HG02571 (cell line): ENCODE results near the gene HDHD2.
A peak's percentile ranks its signal among the peaks of the same experiment; 100 is the strongest.

ENCODE experiments used
- ATAC-seq: cut with Tn5 transposase; IDR thresholded peaks from one replicate; pipeline ENCODE4 v1.9.1; 2021; ENCODE audit warnings: mild to moderate bottlenecking, moderate library complexity; ENCODE audit not compliant: unreplicated experiment

Gene HDHD2

DNA sequence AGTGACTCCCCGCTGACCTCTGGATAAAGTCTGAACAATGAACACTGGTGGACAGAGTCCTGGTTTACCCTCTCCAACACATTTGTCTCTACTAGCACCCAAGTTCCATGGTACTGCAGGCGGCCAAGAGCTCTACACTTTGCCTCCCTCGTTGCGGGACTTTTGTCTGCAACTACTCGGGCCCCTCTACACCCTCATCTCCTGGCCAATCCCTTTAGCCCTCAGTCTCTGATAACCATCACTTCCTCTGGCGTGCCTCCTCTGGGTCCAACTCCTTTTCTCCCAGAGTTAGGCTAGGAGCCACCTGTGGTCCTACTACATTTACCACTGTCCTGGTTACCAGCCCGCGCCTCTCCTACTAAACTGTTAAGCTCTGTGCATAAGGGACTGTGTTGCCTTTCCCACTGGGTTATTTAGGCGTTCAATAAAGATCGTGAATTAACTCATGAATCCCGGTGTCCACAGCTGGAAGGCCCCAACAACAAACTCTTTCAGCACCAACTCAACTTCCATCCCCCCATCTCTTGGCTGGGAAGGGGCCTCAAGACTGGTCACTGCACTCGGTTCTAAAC lies 757 bp downstream of the HDHD2 start:
- no peak for ATAC-seq

DNA sequence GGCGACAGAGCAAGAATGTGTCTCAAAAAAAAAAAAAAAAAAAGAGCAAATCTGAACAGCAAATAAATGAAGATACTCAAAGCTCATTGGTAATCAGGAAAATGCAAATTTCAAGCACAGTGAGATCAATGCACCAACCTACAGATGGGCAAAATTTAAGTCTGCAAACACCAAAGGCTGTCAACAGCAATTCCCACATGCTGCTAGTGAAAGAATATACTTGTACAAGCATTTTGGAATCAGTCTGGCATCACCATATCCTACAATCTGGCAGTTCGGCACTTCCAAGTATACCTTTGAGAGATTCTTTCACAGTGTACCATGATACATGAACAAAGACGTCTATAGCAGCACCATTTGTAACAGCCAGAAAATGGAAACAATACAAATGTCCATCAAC lies 4.1 kb downstream of the HDHD2 start:
- ATAC-seq = no peak

DNA sequence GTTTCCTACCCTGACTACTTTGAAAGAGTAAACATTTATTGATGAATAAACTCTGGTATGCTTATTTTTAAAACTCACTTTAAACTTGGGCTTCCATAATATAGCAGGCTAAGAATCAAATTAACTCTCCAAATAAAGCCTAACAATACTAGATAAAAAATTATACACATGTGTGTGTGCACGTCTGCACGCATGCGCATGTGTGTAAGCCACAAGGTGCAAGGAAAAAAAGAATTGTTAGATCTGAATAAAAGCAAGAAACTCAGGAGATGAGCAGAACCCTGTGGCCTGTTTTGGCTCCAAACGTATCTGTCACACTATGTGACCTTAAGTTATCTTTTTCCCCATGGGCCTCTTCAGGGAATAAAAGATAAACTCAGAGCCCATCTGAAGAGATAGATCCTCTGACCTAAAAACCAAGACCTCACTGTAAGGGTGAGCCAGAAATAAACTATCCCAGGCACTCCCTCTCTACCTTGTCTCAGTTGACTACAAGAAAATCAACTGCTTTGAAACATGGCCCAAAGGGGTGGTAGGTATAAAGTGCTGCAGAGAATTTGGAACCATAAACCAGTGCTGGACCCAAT lies 6.3 kb downstream of the HDHD2 start:
- no peak for ATAC-seq

DNA sequence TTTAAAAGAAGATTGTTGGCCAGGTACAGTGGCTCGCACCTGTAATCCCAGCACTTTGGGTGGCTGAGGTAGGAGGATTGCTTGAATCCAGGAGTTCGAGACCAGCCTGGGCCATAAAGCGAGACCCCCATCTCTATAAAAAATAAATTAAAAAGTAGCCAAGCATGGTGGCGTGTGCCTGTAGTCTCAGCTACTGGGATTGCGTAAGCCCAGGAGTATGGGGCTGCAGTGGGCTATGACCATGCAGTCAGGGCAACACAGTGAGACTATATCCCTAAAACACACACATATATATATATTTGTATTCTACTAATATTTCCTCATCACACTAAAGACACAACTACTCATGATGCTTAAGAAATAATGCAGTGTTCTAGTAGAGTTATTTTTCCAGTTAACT lies 7.1 kb downstream of the HDHD2 start:
- ATAC-seq = no peak

DNA sequence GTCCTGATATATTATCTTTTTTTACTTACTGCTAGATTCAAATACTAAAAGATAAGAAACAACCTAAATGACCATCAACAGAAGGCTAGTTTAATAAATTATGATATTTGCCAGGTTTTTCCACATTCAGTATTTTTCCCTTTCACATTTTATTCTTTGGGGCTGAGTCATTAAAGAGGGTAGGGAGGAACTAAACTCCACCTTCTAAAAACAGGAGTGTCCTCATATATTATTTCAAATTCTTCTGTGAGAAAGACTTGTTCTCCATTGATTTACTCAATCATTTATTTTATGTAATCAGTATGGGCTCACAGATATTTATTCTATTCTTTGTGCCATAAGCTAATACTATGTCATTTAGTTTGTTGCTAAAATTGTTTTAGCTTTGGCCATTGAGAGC lies 9.0 kb downstream of the HDHD2 start:
- ATAC-seq = no peak

DNA sequence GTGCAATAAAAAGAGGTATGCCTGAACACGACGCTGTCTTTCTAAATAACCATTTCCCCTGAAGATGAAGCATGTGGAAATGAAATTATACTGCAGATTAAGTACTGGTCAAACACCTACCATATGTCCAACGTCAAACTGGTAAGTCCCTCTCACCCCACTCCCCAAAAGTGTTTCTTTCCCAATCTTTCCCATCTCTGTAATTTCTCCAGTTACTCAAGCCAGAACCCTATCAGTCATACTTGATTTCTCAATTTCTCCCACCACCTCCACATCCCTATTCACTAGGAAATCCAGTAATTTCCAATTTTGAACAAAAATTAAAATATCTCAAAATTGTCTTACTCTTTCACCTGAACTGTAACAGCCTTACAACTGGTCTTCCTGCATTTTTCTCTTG lies 29.2 kb downstream of the HDHD2 start:
- ATAC-seq = no peak

DNA sequence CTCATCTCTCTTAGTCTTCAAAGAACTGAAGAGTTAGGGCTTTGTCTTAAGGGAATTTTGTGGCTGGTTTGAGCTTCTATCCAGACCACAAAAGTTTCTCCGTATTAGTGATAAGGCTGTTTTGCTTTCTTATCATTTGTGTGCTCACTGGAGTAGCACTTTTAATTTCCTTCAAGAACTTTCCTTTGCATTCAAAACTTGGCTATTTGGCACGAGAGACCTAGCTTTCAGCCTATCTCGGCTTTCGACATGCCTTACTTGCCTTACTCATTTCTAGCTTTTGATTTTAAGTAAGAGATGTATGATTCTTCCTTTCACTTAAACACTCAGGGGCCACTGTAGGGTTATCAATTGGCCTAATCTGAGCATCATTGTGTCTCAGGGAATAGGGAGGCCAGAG lies 29.9 kb downstream of the HDHD2 start:
- ATAC-seq = peak; percentile 89

DNA sequence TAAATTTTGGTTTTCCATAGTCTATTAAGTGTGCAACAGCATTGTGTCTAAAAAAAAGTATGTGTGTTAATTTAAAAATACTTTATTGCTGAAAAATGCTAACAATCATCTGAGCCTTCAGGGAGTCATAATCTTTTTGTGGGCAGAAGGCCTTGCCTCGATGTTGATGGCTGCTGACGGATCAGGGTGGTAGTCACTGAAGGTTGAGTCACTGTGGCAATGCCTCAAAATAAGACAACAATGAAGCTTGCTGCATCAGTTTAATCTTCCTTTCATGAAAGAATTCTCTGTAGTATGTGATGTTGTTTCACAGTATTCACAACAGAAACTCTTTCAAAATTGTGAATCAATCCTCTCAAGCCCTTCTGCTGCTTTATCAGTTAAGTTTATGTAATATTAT lies 31.3 kb downstream of the HDHD2 start:
- ATAC-seq = no peak

DNA sequence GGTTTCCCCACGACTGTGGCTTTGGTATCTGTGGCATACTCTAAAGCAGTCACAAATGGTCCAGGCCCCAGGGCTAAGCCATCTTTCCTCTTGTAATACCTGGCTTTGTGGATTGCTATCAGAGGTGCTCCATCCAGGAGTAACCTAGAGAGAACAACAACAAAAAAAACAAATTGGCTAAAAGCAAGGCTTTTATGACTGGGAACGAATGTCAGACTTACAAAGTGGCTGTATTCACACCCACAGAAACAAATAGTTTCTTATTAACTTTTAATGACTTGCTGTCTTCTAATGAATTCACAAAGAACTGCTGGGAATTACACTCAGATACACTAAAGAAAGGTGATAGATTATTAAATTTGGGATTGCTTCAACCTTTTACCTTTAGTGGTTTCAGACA lies 35.1 kb downstream of the HDHD2 start:
- ATAC-seq = no peak

DNA sequence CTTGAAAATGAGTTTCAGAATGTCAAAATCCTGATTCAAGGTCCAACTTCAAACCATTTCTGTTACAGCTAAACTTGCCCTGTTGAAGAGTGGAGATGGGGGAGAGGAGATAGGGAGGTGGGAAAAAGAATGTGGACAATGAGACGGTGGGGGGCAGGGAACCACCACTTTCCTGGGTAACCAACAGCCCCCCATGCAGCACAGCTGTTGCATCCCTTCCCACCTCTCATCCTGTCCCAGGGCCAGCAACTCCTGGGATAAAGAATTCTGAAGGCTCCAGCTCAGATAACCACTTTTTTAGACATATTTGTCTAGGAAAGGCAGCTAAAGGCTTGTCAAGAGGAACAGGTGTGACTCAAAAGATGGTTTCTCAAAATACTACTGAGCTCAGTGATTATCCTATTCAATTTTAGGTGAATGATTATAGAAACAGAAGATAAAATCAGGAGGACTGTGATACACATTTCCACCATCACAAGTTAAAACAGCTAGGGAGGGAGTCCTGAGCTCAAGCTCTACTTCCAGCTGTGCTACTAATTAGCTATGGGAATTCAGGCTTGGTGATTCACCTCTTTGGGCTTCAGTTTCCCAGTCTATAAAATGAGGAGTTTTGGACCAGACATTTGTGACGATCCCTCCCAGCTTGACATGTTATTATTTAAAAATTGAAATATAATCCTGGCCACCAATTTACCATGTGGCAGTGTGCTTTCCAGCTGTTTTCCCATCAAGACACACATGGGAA lies 36.3 kb downstream of the HDHD2 start:
- no peak for ATAC-seq

DNA sequence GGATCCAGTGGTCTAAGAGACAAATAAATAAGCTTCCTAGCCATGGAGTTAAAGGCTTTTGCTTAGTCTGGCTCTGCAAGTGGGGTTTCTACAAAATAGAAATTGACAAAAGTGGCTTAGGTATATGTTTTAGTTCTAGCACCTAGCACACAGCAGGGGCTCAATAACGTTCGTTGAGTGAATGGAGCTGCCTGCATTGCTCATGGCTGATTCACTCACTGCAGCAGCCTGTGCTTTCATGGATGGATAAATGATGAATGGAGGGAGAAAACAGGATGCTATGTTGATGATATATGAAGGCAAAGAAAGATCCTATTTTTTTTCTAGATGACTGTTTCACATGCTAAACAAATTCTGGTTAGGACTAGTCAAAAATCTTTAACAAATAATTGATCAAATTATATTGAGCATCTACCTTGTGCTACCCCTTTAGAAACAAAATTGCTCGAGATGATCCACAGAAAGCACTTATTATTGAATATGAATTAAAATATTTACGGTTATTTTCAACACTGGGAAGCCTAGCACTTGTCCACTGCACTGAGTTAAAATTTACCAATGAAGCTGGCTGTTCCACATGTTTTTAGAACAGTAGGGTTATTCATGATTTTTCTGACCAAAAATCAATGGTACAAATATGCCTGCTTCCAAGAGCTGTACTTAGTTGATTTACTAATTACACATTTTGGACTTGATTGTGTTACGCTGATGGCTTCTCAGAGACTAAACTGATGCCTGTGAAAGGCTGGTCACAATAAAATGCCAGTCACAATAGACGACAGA lies 39.6 kb downstream of the HDHD2 start:
- no peak for ATAC-seq

DNA sequence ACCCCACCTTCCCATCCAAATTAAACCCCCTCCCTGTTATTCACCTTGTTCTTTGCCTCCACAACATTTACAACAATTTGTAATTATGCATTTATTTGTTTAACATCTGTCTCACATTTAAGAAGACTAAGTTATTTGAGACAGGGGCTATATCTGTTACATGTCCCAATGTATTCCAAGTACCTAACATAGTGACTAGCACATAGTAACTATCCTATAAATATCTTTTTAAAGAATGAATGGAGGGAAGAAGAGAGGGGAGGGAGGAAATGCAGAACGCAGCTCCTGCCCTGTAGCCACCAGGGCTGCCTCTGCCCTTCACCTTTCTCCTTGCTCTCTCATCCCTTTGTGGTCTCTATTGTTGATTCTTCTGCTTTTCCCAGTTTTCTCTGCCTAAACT lies 40.6 kb downstream of the HDHD2 start:
- no peak for ATAC-seq

DNA sequence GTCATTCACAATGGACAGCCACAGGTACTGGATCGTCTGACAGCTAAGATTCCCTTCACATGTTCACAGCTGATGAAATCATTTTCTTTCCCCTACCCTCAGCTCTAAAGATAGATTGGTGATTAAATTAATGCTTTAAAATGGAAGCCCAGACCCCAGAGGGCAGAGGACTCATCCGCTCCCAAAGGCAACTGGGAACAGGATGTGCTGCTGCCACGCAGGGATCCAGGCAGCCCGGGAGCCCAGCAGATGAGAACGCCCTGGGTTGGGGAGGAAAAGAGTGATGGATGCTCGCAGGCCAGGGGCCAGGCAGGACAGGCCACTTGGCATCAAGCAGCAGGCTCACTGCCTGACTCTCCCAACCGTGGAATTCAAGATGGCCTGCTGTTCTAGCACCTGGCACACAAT lies 41.3 kb downstream of the HDHD2 start:
- no peak for ATAC-seq

DNA sequence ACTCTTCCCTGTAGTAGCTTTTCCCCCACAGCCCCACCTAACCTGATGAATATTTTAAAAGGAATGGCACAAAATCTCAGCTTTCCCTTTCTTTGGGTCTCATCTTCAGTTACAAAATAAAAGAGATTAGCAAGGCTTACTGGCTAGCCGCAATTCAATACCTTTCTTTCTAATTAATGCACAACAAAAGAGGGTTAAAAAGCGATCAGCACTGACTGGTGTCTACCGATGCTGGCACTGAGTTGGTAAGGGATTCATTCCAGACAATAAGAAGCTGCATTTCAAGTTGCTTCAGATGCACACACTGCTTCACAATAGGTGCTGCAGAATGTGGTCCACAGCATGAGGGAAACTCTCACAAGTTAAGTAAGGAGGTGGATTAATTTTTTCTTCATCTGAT lies 41.9 kb downstream of the HDHD2 start:
- no peak for ATAC-seq

DNA sequence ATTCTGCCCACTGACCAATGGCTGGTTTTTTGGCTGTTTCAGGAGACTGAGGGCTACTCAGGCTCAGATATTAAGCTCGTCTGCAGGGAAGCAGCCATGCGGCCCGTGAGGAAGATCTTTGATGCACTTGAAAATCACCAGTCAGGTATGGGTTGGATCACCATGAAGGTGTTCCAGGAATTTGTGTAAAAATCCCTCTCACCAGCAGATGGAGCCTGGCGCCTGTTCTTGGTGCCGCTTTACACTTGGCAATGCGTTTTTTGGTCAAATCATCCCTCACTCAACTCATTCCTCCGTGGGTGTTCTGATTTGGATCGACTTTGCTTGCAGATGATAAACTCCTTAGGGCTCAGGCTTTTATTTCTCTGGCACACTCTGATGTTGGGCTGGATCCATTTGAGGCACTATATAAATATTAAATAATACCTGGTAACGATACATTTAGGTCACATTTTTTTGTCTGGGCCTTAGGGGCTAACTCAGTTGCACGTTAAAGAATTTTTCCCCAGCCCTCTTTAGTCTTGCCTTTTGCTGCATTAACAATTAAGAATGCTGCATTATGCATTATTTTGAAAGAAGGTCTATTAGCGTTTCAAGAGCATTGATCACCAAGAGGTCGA lies 50.0 kb downstream of the HDHD2 start:
- no peak for ATAC-seq

DNA sequence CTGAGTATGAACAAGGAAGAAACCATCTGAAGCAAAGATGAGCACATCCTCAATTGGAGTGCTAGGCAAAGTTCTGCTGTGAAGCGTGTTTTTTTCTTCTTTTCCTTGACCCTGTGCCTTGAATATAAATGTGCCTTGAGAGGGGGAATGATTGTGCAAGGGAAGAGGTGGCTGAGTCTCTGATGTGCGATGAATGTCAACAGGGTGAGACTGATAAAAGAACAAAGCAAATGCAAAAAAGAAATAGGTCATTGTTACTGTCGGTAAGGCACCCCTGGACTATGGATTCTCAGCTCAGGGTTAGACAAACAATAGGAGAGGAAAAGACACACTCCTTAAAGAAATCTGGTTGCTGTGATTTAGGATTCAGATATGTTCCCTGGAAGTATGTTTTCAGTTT lies 54.5 kb downstream of the HDHD2 start:
- ATAC-seq = no peak

DNA sequence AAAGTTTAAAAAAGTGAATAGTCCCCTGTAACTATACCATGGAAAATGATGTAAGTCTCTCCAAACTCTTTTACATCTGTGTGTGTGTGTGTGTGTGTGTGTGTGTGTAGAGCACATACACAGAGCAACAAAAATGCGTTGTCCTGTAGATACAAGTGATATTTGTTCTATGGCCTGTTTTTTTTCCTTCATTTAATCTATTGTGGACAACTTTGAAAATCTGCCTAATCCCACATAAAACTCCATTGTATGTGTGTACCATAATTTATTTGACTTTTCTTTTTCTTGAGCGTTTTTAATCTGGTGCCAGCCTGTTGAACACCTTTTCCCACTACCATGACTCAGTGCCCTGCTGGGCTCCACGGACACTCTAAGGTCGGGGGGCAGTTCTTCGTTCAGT lies 62.6 kb downstream of the HDHD2 start:
- no peak for ATAC-seq

DNA sequence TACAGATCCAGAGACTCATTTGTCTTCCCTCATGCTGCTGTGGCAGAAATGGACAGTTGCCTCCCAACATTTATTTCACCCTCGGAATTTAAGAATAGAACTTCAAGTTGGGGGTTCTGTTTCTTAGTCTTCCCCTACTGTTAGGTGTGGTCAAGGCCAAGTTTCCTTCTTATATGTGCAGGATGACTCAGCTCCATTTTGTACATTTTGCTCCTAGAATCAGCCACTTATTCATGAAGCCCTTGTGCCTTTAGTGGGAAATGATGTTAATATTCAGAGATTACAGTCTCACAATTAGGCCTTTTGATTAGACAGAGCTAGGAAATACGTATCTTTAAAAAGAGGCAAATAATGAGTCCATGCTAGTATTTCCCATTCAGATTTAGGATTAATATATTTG lies 68.7 kb downstream of the HDHD2 start:
- no peak for ATAC-seq

DNA sequence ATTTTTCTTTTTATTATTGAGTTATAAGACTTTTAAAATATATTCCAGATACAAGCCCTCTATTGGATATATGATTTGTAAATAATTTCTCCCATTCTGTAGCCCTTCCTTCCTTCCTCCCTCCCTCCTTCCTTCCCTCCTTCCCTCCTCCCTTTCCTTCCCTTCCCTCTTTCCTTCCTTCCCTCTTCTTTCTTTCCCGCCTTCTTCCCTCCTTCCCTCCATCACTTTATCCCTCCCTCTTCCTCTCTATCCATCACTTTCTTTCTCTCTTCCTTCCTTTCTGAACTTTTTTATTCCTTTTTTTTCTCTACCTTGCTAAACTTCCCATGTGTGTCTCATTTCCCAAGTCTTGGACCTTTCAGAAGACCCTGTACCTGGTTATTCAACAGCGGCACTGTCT lies 69.4 kb downstream of the HDHD2 start:
- ATAC-seq = no peak

DNA sequence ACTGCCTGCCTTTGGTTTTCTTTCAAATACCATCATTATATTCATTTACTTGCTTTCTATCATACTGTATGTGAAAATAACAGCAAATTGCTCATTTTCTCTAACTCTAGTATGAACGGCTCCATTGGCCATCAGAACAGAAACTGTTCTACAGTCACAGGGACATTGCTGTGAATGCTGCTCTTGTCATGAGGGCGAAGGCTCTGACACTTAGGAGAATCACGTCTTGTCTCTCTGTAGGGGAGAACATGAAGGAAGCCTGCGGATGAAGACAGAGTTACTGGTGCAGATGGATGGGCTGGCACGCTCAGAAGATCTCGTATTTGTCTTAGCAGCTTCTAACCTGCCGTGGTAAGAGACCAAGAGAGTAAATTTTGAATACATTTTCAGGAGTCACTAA lies 73.2 kb downstream of the HDHD2 start:
- no peak for ATAC-seq

DNA sequence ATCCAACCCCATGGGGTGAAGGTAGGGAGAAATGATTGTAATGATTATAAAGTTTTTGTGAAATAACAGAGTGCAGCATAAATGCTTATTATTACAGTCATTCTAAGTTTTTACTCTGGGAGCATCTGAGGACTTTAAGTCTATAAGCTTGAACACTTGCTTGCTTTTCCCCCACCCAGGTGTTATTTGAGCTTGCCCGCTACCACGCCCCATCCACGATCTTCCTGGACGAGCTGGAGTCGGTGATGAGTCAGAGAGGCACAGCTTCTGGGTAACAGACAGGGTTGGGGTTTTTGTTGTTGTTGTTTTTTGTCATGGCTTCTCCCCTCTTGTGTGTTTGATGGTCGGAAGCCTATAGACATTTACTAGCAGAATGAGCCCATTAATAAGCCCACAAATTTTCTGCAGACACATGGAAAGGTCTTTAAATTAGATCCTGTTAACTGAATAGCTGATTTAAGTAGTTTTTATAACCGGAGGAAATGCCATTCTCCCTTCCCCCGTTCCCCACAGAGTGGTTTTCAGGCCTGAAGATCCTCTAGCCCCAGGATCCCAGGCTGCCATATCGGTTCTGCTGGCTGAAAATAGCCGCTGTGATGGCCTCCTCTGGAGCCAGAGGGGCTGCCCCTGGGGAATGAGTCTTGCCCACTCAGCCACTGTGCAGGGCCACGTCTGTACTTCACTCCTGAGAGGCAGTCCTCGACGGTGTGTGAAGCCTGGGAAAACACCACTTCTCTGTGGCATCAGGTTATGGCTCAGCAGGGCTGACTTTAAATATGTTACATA lies 75.0 kb downstream of the HDHD2 start:
- ATAC-seq = no peak
